NCI-H446 treated with DMSO at 0.1 percent for 48 hours (cell line): Measurements from ENCODE around the gene ACOT12.

ENCODE experiments used
- DNase-seq: peaks from one replicate; lab custom pipeline; 2025; lab: John Stamatoyannopoulos, UW

ACOT12 gene

DNA sequence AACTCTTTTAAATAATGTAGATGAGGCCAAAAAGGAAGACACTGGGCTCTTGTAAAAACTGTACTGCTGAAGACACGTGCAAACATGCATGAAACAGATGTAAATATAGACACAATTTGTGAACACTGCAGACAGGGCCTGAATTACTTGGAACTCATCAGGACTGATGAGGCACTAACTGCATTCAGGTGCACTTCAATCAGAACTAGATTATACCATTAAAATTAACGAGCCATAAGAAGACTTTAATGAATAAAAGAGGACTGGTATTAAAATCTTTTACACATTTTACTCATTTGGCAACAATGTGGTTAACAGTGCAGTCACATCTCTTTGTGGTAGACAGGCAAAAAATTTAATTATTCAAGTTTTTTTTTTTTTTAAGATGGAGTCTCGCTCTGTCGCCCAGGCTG is 105.9 kb downstream of the ACOT12 start:
- DNase-seq, result no peak

DNA sequence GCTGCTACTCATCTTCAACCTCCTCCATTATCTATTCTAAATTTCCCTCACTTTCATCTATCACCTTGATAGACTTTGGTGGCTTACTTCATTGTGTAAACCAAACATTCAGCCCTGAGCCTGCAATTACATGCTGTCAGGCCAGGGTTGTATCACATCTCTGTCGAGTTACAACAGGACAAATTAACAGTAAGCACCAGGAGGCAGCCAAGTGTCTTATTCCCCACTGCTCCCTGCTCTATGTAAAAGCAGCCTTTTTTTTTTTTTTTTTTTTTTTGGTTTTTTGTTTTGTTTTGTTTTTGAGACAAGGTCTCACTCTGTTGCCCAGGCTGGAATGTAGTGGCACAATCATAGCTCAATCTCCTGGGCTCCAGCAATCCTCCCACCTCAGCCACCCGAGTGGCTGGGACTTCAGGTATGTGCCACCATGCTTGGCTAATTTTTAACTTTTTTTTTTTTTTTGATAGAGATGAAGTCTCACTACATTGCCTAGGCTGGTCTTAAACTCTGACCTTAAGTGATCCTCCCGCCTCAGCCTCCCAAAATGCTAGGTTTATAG is 107.8 kb downstream of the ACOT12 start:
- no peak for DNase-seq

DNA sequence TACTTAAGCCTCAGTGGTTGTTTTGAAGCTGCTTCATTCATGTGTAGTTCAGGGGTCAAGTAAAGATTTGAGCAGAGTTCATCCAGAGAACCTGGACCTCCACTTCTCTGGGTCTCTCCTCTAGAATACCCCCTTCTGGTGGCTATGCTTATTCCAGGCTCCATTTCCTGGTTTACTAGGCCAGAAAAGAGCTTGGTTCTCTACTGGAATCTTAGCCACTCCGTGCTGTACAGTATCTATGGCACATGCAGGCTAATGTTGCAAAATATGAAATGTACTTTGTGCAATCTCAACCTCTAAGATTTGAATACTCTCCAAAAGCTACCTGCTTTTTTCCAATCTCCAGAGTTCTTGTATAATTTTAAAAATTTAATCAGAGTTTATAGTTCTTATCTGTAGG is 110.0 kb downstream of the ACOT12 start:
- DNase-seq, result no peak
